Activated T-cell treated with anti-CD3 and anti-CD28 coated beads, Interleukin-2, amount 50 U/mL, for 1 hour (primary cell): ENCODE measurements around the gene CACNA1A.
"Not testable (repeated sequence)": the region's sequence is repeated elsewhere in the genome, so short reads cannot be mapped to it uniquely, and the experiment has no call there.

Experiments used
- DNase-seq: peaks from one replicate; pipeline ENCODE4 v3.0.0-alpha.2; 2020

The CACNA1A gene

GRCh38 chr19:13215572-13216380 is 290.5 kb downstream of the CACNA1A start:
- DNase-seq: peak; percentile 33

- no peak for DNase-seq
These were observed 292.1 kb downstream of the CACNA1A start for GRCh38 chr19:13214036-13214730.

GRCh38 chr19:13212759-13213330 is 293.4 kb downstream of the CACNA1A start:
- peak; percentile 75 for DNase-seq

- no peak for DNase-seq
These were observed 294.6 kb downstream of the CACNA1A start for GRCh38 chr19:13211426-13212308.

GRCh38 chr19:13210941-13211340 is 295.3 kb downstream of the CACNA1A start:
- no peak for DNase-seq

- no peak for DNase-seq
These were observed 295.9 kb downstream of the CACNA1A start for GRCh38 chr19:13210339-13210775.

GRCh38 chr19:13209484-13210338 is 296.6 kb downstream of the CACNA1A start:
- DNase-seq: no peak

- DNase-seq: no peak
These were observed 297.4 kb downstream of the CACNA1A start for GRCh38 chr19:13208672-13209483.

GRCh38 chr19:13207846-13208671 is 298.2 kb downstream of the CACNA1A start:
- DNase-seq: peak; percentile 35

GRCh38 chr19:13207237-13207845 is 298.9 kb downstream of the CACNA1A start:
- no peak for DNase-seq

GRCh38 chr19:13206587-13206986 is 299.7 kb downstream of the CACNA1A start:
- no peak for DNase-seq

GRCh38 chr19:13202112-13202511 is 304.2 kb downstream of the CACNA1A start:
- DNase-seq: not testable (repeated sequence)

- DNase-seq: no peak
These were observed 307.6 kb downstream of the CACNA1A start for GRCh38 chr19:13198634-13199033.

- DNase-seq: peak; percentile 59
These were observed 310.6 kb downstream of the CACNA1A start for GRCh38 chr19:13195678-13196077.

GRCh38 chr19:13190781-13191540 is 315.3 kb downstream of the CACNA1A start:
- no peak for DNase-seq

- DNase-seq: no peak
These were observed 316.7 kb downstream of the CACNA1A start for GRCh38 chr19:13189600-13189999.

GRCh38 chr19:13187419-13187818 is 318.9 kb downstream of the CACNA1A start:
- no peak for DNase-seq

- DNase-seq: not testable (repeated sequence)
These were observed 319.6 kb downstream of the CACNA1A start for GRCh38 chr19:13186688-13187087.
